NB4 (cell line): ENCODE results near the gene WDR47.

Experiments
- DNase-seq: peaks from one replicate; pipeline ENCODE4 v3.0.0; 2010; ENCODE audit warnings: low read depth
- H3K4me3 ChIP-seq: one replicate; pipeline ENCODE4 v1.5.1; 2011; ENCODE audit warnings: mild to moderate bottlenecking, low read depth, low read length, moderate library complexity
- MAX ChIP-seq: IDR thresholded peaks from 2 replicates; pipeline ENCODE4 v1.6.1; 2011; ENCODE audit warnings: low read depth, low read length
- MYC ChIP-seq: IDR thresholded peaks from 2 replicates; pipeline ENCODE4 v1.6.1; 2011; ENCODE audit warnings: low read depth, low read length
- POLR2A ChIP-seq: IDR thresholded peaks from 2 replicates; pipeline ENCODE4 v1.6.1; 2011; ENCODE audit warnings: mild to moderate bottlenecking; ENCODE audit not compliant: insufficient read length; ENCODE audit errors: extremely low read depth
- TF ChIP-seq, protein P1 (sequence below): IDR thresholded peaks from one replicate; pipeline ENCODE4 v1.5.1; 2012; ENCODE audit warnings: low read depth, low read length

Gene WDR47

DNA sequence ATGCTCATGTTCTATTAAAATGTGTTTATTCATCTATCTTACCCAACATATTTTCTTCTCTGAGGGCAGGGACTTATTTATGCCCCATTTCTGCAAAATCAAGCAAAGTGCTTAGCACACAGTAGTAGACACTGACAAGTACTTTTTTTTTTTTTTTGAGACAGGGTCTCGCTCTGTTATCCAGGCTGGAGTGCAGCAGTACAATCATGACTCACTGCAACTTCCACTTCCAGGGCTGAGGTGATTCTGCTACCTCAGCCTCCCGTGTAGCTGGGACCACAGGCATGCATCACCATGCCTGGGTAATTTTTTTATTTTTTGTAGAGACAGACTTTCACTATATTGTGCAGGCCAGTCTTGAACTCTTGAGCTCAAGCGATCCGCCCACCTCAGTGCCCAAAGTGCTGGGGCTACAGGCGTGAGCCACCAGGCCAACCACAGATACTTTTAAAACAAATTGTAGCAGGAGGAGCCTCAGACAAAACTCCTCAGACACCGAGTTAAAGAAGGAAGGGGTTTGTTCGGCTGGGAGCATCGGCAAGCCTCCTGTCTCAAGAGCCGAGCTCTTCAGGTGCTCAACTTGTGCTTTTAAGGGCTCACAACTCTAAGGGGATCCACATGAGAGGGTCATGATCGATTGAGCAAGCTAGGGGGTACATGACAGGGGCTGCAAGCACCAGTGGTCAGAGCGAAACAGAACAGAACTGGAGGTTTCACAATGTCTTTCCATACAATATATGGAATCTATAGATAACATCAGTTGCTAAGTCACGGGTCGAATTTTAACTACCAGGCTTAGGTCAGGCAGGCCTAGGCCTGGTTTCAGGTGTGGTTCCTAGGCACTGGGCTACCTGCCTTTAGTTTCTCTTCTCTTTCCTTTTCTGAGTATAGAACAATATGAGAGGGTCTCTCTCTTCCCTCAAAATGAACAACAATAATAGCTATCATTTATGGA lies 42.9 kb upstream of the WDR47 start:
- no peak overlapping the region for H3K4me3 ChIP-seq
- TF ChIP-seq MAX (no peak), MYC (no peak), POLR2A (no peak)
- TF ChIP-seq, protein P1, sequence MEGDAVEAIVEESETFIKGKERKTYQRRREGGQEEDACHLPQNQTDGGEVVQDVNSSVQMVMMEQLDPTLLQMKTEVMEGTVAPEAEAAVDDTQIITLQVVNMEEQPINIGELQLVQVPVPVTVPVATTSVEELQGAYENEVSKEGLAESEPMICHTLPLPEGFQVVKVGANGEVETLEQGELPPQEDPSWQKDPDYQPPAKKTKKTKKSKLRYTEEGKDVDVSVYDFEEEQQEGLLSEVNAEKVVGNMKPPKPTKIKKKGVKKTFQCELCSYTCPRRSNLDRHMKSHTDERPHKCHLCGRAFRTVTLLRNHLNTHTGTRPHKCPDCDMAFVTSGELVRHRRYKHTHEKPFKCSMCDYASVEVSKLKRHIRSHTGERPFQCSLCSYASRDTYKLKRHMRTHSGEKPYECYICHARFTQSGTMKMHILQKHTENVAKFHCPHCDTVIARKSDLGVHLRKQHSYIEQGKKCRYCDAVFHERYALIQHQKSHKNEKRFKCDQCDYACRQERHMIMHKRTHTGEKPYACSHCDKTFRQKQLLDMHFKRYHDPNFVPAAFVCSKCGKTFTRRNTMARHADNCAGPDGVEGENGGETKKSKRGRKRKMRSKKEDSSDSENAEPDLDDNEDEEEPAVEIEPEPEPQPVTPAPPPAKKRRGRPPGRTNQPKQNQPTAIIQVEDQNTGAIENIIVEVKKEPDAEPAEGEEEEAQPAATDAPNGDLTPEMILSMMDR, result no peak
- peak; percentile 47 for DNase-seq

- peak; percentile 78 for DNase-seq
- no peak overlapping the region for H3K4me3 ChIP-seq
- TF ChIP-seq POLR2A (no peak), MAX (no peak), MYC (no peak)
- TF ChIP-seq, protein P1, result no peak
Measured at GRCh38 chr1:109083923-109084322, 42.0 kb upstream of the WDR47 start.

- TF ChIP-seq MAX (no peak), POLR2A (no peak), MYC (no peak)
Measured at GRCh38 chr1:109083501-109083900, 41.6 kb upstream of the WDR47 start.

GRCh38 chr1:109080441-109081082 lies 38.7 kb upstream of the WDR47 start:
- H3K4me3 ChIP-seq, result no peak overlapping the region
- TF ChIP-seq, protein P1, result no peak
- TF ChIP-seq MAX (no peak), POLR2A (no peak), MYC (no peak)
- DNase-seq, result no peak

More at GRCh38 chr1:109083501-109083900, 41.6 kb upstream of the WDR47 start:
- no peak for DNase-seq
- H3K4me3 ChIP-seq, result no peak overlapping the region

- no peak for DNase-seq
- TF ChIP-seq MAX, result no peak
- TF ChIP-seq MYC, result no peak
- TF ChIP-seq, protein P1, result no peak
- TF ChIP-seq POLR2A, result no peak
- H3K4me3 ChIP-seq, result no peak overlapping the region
Measured at GRCh38 chr1:109079240-109079622, 37.3 kb upstream of the WDR47 start.

DNA sequence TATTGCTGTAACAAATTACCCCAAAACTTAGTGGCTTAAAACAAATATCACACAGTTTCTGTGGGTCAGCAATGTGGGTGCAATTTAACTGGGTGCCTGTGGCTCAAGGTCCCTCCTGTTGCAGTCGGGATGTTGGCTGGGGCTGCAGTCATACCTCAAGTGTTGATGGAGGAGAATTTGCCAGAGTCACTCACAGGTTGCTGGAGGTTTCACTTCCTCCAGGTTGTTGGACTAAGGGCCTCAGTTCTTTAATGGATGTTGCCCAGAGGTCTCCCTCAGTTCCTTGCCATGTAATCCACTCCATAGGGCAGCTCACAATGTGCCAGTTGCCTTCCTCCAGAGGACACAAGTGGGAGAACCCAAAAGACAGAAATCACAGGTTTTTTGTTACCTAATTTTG lies 36.4 kb upstream of the WDR47 start:
- no peak for DNase-seq
- no peak overlapping the region for H3K4me3 ChIP-seq
- TF ChIP-seq, protein P1, result no peak
- TF ChIP-seq MAX, result no peak
